ENCODE results near the gene NDUFS2.

DNA sequence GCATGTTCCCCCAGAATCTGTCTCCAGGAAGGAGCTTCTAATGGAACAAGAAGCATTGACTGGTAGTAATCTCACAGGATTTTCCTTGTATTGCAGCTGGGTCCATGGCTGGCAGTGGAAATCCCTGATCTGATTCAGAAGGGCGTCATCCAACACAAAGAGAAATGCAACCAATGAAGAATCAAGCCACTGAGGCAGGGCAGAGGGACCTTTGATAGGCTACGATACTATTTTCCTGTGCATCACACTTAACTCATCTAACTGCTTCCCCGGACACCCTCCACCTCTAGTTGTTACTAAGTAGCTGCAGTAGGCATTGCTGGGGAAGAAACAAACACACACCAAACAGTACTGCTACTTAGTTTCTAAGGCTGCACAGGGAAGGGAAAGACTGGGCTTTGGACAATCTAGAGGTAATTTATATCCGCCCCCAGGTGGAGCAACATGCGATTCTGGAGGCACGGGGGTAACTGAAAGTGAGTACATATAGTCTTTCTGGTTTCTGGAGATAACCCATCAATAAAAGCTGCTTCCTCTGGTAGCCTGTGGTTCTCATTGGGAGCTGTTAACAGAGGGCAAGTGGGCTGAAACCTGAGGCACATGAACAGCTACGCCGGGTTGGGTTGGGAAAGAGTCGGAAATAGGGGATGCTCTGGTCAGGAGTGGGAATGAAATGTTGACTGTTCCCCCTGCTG lies 43.7 kb upstream of the NDUFS2 start:
- TF ChIP-seq, protein P1, sequence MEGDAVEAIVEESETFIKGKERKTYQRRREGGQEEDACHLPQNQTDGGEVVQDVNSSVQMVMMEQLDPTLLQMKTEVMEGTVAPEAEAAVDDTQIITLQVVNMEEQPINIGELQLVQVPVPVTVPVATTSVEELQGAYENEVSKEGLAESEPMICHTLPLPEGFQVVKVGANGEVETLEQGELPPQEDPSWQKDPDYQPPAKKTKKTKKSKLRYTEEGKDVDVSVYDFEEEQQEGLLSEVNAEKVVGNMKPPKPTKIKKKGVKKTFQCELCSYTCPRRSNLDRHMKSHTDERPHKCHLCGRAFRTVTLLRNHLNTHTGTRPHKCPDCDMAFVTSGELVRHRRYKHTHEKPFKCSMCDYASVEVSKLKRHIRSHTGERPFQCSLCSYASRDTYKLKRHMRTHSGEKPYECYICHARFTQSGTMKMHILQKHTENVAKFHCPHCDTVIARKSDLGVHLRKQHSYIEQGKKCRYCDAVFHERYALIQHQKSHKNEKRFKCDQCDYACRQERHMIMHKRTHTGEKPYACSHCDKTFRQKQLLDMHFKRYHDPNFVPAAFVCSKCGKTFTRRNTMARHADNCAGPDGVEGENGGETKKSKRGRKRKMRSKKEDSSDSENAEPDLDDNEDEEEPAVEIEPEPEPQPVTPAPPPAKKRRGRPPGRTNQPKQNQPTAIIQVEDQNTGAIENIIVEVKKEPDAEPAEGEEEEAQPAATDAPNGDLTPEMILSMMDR (IDR thresholded peaks at IDR 0.05) = no peak
- no peak for TF ChIP-seq POLR2A (IDR thresholded peaks at IDR 0.05)
- TF ChIP-seq EP300 (IDR thresholded peaks at IDR 0.05; ENCODE audit: low read depth) = no peak
- no peak for TF ChIP-seq POLR2AphosphoS5 (IDR thresholded peaks at IDR 0.05)
